HepG2 (cell line): ENCODE data around the gene CSHL1. TPM values are rescaled to one million over a fixed set of nuclear protein-coding genes. Genes with fewer than 3 reads are reported as not detected.

Experiments used
- ATAC-seq: fragments of 200-7000 bp; cut with Tn5 transposase; 3 replicates; pipeline ENCODE4 v1.9.1; 2020; ENCODE audit warnings: mild to moderate bottlenecking, moderate library complexity
- BruUV-seq: library from RNA; stranded (reverse); fragments of 400-500 nt; replicated peaks from 2 replicates; lab custom pipeline; 2021; lab: Mats Ljungman, UMichigan
- CTCF ChIA-PET: fragments of 300-600 bp; formaldehyde crosslinking; extraction: SDS; loops from one replicate; lab custom pipeline; 2021; ENCODE audit warnings: low total read pairs, inconsistent platforms, low intra/inter-chr PET ratio; lab: Yijun Ruan, JAX
- POLR2A ChIA-PET: fragments of 350-600 bp; sonication (Branson Sonifier 250); formaldehyde crosslinking; loops from one replicate; lab custom pipeline; 2020; ENCODE audit warnings: antibody characterized with exemption, inconsistent platforms; lab: Yijun Ruan, JAX
- DNase-seq: peaks from one replicate; pipeline ENCODE4 v3.0.0-alpha.2; 2015; ENCODE audit warnings: low spot score
- FAIRE-seq: peaks from 3 replicates; lab custom pipeline; 2011; peaks lifted over from hg19 to GRCh38; lab: Jason Lieb, UNC
- H2AFZ ChIP-seq: one replicate; pipeline ENCODE4 v1.6.1; 2011; ENCODE audit warnings: low read length, inconsistent platforms
- H3K27ac ChIP-seq: fragments of 300-600 bp; 3 replicates; pipeline ENCODE4 v1.8.0; 2011; ENCODE audit warnings: mixed run types, mild to moderate bottlenecking, mixed read lengths, low read length, inconsistent platforms; ENCODE audit not compliant: insufficient read depth; ENCODE audit errors: extremely low read length
- H3K27me3 ChIP-seq, 2 experiments: fragments of 200-600 bp in 1 of 2; 2 replicates in 1 of 2; 3 replicates in 1 of 2; pipeline versions ENCODE4 v1.6.0 to v1.8.0; 2011; ENCODE audit warnings: low read length in 2 of 2, mild to moderate bottlenecking in 2 of 2, moderate library complexity in 2 of 2, inconsistent platforms in 1 of 2; ENCODE audit not compliant: insufficient read depth in 2 of 2, control insufficient read depth in 1 of 2
- H3K36me3 ChIP-seq, 2 experiments: fragments of 200-600 bp in 1 of 2; replicated peaks in 1 of 2; 2 replicates in 1 of 2; 3 replicates in 1 of 2; pipeline versions ENCODE4 v1.5.1 to v1.8.0; 2011; ENCODE audit warnings: low read length in 2 of 2, inconsistent platforms in 1 of 2; ENCODE audit not compliant: insufficient read depth in 2 of 2, control insufficient read depth in 1 of 2
- H3K4me1 ChIP-seq: 2 replicates; pipeline ENCODE4 v1.5.1; 2012; ENCODE audit warnings: low read length, inconsistent platforms; ENCODE audit not compliant: insufficient read depth
- H3K4me2 ChIP-seq: 2 replicates; pipeline ENCODE4 v1.6.0; 2011; ENCODE audit warnings: low read depth, low read length, inconsistent platforms
- H3K4me3 ChIP-seq, 3 experiments: fragments of 200-600 bp in 1 of 3; sonication (generic), shearing (Covaris generic) in 1 of 3; replicated peaks in 1 of 3; 2 replicates each; pipeline ENCODE4 v1.5.1; 2011 to 2016; ENCODE audit warnings: low read length in 3 of 3, inconsistent platforms in 2 of 3, low read depth in 2 of 3, mild to moderate bottlenecking in 2 of 3, control low read depth in 1 of 3, mixed read lengths in 1 of 3; ENCODE audit not compliant: insufficient read depth in 1 of 3
- H3K79me2 ChIP-seq: one replicate; pipeline ENCODE4 v1.6.1; 2011; ENCODE audit warnings: low read length, inconsistent platforms; ENCODE audit not compliant: insufficient read depth
- H3K9ac ChIP-seq: 2 replicates; pipeline ENCODE4 v1.6.0; 2011; ENCODE audit warnings: mild to moderate bottlenecking, low read depth, low read length, inconsistent platforms; ENCODE audit not compliant: insufficient read depth
- H3K9me3 ChIP-seq: 2 replicates; pipeline ENCODE4 v1.5.1; 2012; ENCODE audit warnings: mild to moderate bottlenecking, low read length
- H4K20me1 ChIP-seq: 2 replicates; pipeline ENCODE4 v1.6.0; 2011; ENCODE audit warnings: inconsistent platforms, mild to moderate bottlenecking, low read length, moderate library complexity; ENCODE audit not compliant: insufficient read depth
- FUBP1 ChIP-seq: sonication (generic); formaldehyde crosslinking; IDR thresholded peaks from 2 replicates; pipeline ENCODE4 v1.5.1; 2020; ENCODE audit warnings: missing genetic modification reagents, mild to moderate bottlenecking, borderline replicate concordance
- MBNL3 ChIP-seq: fragments of 250-450 bp; sonication (Bioruptor Pico); conservative IDR thresholded peaks from 2 replicates; pipeline ENCODE4 v1.8.0; 2022; ENCODE audit warnings: mild to moderate bottlenecking, inconsistent platforms
- RARA ChIP-seq: IDR thresholded peaks from 2 replicates; pipeline ENCODE4 v1.6.1; 2016; ENCODE audit warnings: missing genetic modification reagents, missing compliant biosample characterization
- SAFB2 ChIP-seq: sonication (generic); formaldehyde crosslinking; IDR thresholded peaks from 2 replicates; pipeline ENCODE4 v1.5.1; 2020; ENCODE audit warnings: missing genetic modification reagents, low read depth, mild to moderate bottlenecking, borderline replicate concordance
- SSRP1 ChIP-seq: IDR thresholded peaks from 2 replicates; pipeline ENCODE4 v1.6.1; 2016; ENCODE audit warnings: control low read depth
- TFE3 ChIP-seq: IDR thresholded peaks from 2 replicates; pipeline ENCODE4 v1.6.1; 2016
- TRIM24 ChIP-seq: sonication (generic); formaldehyde crosslinking; IDR thresholded peaks from 2 replicates; pipeline ENCODE4 v1.8.0; 2022; ENCODE audit warnings: mild to moderate bottlenecking, missing genetic modification reagents
- ZNF501 ChIP-seq: sonication (generic); formaldehyde crosslinking; IDR thresholded peaks from 2 replicates; pipeline ENCODE4 v1.5.1; 2020; ENCODE audit warnings: mild to moderate bottlenecking, moderate library complexity, missing genetic modification reagents
- ZNF678 ChIP-seq: sonication (generic); formaldehyde crosslinking; IDR thresholded peaks from 2 replicates; pipeline ENCODE4 v1.4.0; 2020; ENCODE audit warnings: mild to moderate bottlenecking, missing genetic modification reagents
- WGBS: methylation state at CpG from one replicate; pipeline ENCODE4 v1.1.6; 2017; ENCODE audit warnings: low lambda C conversion rate; 5-methylcytosine and 5-hydroxymethylcytosine counted together
- in situ Hi-C: cut with HindIII; loops from 2 replicates; pipeline ENCODE4 v1.10.0; 2017; ENCODE audit warnings: low pct_unique_long_range_greater_than_20kb; ENCODE audit not compliant: extremely low pct_ligation_motif_present
- intact Hi-C: fragments of 100-400 bp; cut with micrococcal nuclease; formaldehyde crosslinking; loops from one replicate; pipeline ENCODE4 v1.10.0; 2022; ENCODE audit not compliant: unreplicated experiment
- polyA plus RNA-seq, 8 experiments: library from polyadenylated mRNA; depleted of rRNA in 3 of 8; stranded (reverse) in 7 of 8; unstranded in 1 of 8; fragments of >200 nt; fragmentation: Illumina TruSeq in 4 of 8; extraction: Trizol in 4 of 8; gene quantifications; 2 replicates each; pipeline versions ENCODE4 v1.2.1 to v1.2.3, GENCODE V29; 2011 to 2016; ENCODE audit warnings: low read depth in 4 of 8, missing spikeins in 1 of 8, mixed read lengths in 1 of 8; ENCODE audit not compliant: insufficient read depth in 1 of 8
- total RNA-seq, 5 experiments: library from RNA; depleted of rRNA; stranded (reverse); fragments of >200 nt; fragmentation: Illumina TruSeq; extraction: Trizol; gene quantifications; 2 replicates each; pipeline ENCODE4 v1.2.3, GENCODE V29; 2016; ENCODE audit warnings: low read depth in 1 of 5
- TF ChIP-seq, protein P1 (sequence below): sonication (generic); formaldehyde crosslinking; IDR thresholded peaks from 2 replicates; pipeline ENCODE4 v1.9.0; 2021; ENCODE audit warnings: missing genetic modification reagents, borderline replicate concordance
- TF ChIP-seq, protein P2 (sequence below): sonication (generic); formaldehyde crosslinking; IDR thresholded peaks from 2 replicates; pipeline ENCODE4 v1.4.0; 2020; ENCODE audit warnings: missing genetic modification reagents, borderline replicate concordance

Gene CSHL1
- total and polyA plus RNA-seq, 2 of the 13 experiments (the other 11 are each of a cell fraction or from before 2014, with no cell fraction given): not detected

GRCh38 chr17:63934183-63935112, 23.4 kb upstream of the CSHL1 start:
- no peak overlapping the region for H3K27ac ChIP-seq
- no peak overlapping the region for H3K4me3 ChIP-seq
- WGBS: 35% methylated on average over 16 of the region's 21 CpGs
- H3K79me2 ChIP-seq: no peaks in the 10 kb centered on the region
- in situ Hi-C loops: no loop called here
- no TSS peak for BruUV-seq
- no peak overlapping the region for H2AFZ ChIP-seq
- no peaks in the 10 kb centered on the region for H4K20me1 ChIP-seq
- no peaks in the 10 kb centered on the region for H3K36me3 ChIP-seq
- no peak overlapping the region for H3K9ac ChIP-seq
- DNase-seq: no peak
- ChIA-PET POLR2A (no interaction called here), CTCF (no interaction called here)
- H3K4me1 ChIP-seq: peaks cover 17% of the 10 kb centered on the region
- intact Hi-C loops: no loop called here
- no peak overlapping the region for H3K4me2 ChIP-seq
- no peaks in the 10 kb centered on the region for H3K9me3 ChIP-seq
- no peak for ATAC-seq
- H3K27me3 ChIP-seq: peaks cover 10 to 74% of the 10 kb centered on the region in 2 experiments; a peak in 4 of 5 replicates
- no peak for FAIRE-seq
- TF ChIP-seq, protein P1, sequence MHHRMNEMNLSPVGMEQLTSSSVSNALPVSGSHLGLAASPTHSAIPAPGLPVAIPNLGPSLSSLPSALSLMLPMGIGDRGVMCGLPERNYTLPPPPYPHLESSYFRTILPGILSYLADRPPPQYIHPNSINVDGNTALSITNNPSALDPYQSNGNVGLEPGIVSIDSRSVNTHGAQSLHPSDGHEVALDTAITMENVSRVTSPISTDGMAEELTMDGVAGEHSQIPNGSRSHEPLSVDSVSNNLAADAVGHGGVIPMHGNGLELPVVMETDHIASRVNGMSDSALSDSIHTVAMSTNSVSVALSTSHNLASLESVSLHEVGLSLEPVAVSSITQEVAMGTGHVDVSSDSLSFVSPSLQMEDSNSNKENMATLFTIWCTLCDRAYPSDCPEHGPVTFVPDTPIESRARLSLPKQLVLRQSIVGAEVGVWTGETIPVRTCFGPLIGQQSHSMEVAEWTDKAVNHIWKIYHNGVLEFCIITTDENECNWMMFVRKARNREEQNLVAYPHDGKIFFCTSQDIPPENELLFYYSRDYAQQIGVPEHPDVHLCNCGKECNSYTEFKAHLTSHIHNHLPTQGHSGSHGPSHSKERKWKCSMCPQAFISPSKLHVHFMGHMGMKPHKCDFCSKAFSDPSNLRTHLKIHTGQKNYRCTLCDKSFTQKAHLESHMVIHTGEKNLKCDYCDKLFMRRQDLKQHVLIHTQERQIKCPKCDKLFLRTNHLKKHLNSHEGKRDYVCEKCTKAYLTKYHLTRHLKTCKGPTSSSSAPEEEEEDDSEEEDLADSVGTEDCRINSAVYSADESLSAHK (CRISPR knock-in tag): no peak
- TF ChIP-seq, protein P2, sequence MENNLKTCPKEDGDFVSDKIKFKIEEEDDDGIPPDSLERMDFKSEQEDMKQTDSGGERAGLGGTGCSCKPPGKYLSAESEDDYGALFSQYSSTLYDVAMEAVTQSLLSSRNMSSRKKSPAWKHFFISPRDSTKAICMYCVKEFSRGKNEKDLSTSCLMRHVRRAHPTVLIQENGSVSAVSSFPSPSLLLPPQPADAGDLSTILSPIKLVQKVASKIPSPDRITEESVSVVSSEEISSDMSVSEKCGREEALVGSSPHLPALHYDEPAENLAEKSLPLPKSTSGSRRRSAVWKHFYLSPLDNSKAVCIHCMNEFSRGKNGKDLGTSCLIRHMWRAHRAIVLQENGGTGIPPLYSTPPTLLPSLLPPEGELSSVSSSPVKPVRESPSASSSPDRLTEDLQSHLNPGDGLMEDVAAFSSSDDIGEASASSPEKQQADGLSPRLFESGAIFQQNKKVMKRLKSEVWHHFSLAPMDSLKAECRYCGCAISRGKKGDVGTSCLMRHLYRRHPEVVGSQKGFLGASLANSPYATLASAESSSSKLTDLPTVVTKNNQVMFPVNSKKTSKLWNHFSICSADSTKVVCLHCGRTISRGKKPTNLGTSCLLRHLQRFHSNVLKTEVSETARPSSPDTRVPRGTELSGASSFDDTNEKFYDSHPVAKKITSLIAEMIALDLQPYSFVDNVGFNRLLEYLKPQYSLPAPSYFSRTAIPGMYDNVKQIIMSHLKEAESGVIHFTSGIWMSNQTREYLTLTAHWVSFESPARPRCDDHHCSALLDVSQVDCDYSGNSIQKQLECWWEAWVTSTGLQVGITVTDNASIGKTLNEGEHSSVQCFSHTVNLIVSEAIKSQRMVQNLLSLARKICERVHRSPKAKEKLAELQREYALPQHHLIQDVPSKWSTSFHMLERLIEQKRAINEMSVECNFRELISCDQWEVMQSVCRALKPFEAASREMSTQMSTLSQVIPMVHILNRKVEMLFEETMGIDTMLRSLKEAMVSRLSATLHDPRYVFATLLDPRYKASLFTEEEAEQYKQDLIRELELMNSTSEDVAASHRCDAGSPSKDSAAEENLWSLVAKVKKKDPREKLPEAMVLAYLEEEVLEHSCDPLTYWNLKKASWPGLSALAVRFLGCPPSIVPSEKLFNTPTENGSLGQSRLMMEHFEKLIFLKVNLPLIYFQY (CRISPR knock-in tag): no peak
- TF ChIP-seq SSRP1 (CRISPR knock-in tag): no peak
- TF ChIP-seq MBNL3 (CRISPR knock-in tag): no peak
- no peak for TF ChIP-seq ZNF678 (CRISPR knock-in tag)
- no peak for TF ChIP-seq TFE3 (CRISPR knock-in tag)
- TF ChIP-seq SAFB2 (CRISPR knock-in tag): no peak
- no peak for TF ChIP-seq ZNF501
- TF ChIP-seq FUBP1 (CRISPR knock-in tag): no peak
- no peak for TF ChIP-seq RARA
- TF ChIP-seq TRIM24: no peak
